A549 (cell line): ENCODE measurements around the gene RPS6KA6.

ENCODE experiments used
- CEBPB ChIP-seq, 2 experiments: fragments of >200 bp in 1 of 2; sonication (Bioruptor Twin) in 1 of 2; formaldehyde crosslinking in 1 of 2; IDR thresholded peaks; 2 replicates each; pipeline ENCODE4 v1.6.1; 2012 to 2016
- CTCF ChIP-seq: fragments of >200 bp; sonication (Bioruptor Twin); formaldehyde crosslinking; IDR thresholded peaks from 3 replicates; pipeline ENCODE4 v1.5.1; 2016
- HOXB13 ChIP-seq: fragments of 250-450 bp; sonication (Bioruptor Pico); IDR thresholded peaks from 2 replicates; pipeline ENCODE4 v1.5.0; 2020; ENCODE audit warnings: low read depth, mild to moderate bottlenecking, moderate library complexity
- MAZ ChIP-seq: fragments of 150-350 bp; IDR thresholded peaks from 2 replicates; pipeline ENCODE4 v1.6.1; 2014; ENCODE audit warnings: antibody characterized with exemption, low read depth, low read length, borderline replicate concordance
- MYC ChIP-seq: IDR thresholded peaks from 2 replicates; pipeline ENCODE4 v1.6.1; 2012; ENCODE audit warnings: mild to moderate bottlenecking, inconsistent platforms, low read length, improper control_type of control experiment, borderline replicate concordance
- POLR2A ChIP-seq: IDR thresholded peaks from 2 replicates; pipeline ENCODE4 v1.6.1; 2012; ENCODE audit warnings: mild to moderate bottlenecking, low read length
- POLR2AphosphoS2 ChIP-seq: conservative IDR thresholded peaks from 2 replicates; pipeline ENCODE4 v1.6.1; 2012; ENCODE audit warnings: low read length, improper control_type of control experiment, inconsistent platforms
- RAD21 ChIP-seq, 2 experiments: fragments of >200 bp in 1 of 2; sonication (Bioruptor Twin) in 1 of 2; formaldehyde crosslinking in 1 of 2; IDR thresholded peaks in 1 of 2; conservative IDR thresholded peaks in 1 of 2; 2 replicates in 1 of 2; 3 replicates in 1 of 2; pipeline ENCODE4 v1.6.1; 2012 to 2018; ENCODE audit warnings: inconsistent platforms in 1 of 2
- RFX5 ChIP-seq: fragments of 450-650 bp; IDR thresholded peaks from 2 replicates; pipeline ENCODE4 v1.7.1; 2014; ENCODE audit warnings: antibody characterized with exemption, mild to moderate bottlenecking, moderate library complexity
- SMC3 ChIP-seq: fragments of >200 bp; sonication (Bioruptor Twin); formaldehyde crosslinking; IDR thresholded peaks from 3 replicates; pipeline ENCODE4 v1.6.1; 2018; ENCODE audit warnings: inconsistent platforms

- TF ChIP-seq CTCF = no peak
- TF ChIP-seq RAD21 (conservative IDR thresholded peaks at IDR 0.05 in 1 of 2, IDR thresholded peaks at IDR 0.05 in 1 of 2) = no peak
- no peak for TF ChIP-seq RFX5
- no peak for TF ChIP-seq MYC
- TF ChIP-seq POLR2AphosphoS2 = no peak
- TF ChIP-seq SMC3 = no peak
- no peak for TF ChIP-seq POLR2A
- TF ChIP-seq CEBPB (IDR thresholded peaks at IDR 0.05) = no peak
- TF ChIP-seq HOXB13 (CRISPR knock-in tag) = no peak
- no peak for TF ChIP-seq MAZ
Measured at GRCh38 chrX:84165711-84166110, 22.3 kb downstream of the RPS6KA6 start.
